NCI-H2029 treated with DMSO at 0.1 percent for 48 hours (cell line): Measurements from ENCODE around the gene TFDP1.

Experiments
- DNase-seq: peaks from one replicate; lab custom pipeline; 2025; lab: John Stamatoyannopoulos, UW

The TFDP1 gene

GRCh38 chr13:113651511-113652403 lies 67.2 kb downstream of the TFDP1 start:
- no peak for DNase-seq

GRCh38 chr13:113652404-113653263 lies 68.1 kb downstream of the TFDP1 start:
- no peak for DNase-seq

GRCh38 chr13:113653264-113654174 lies 69.0 kb downstream of the TFDP1 start:
- no peak for DNase-seq

- DNase-seq: no peak
Measured at GRCh38 chr13:113654175-113654560, 69.6 kb downstream of the TFDP1 start.

- no peak for DNase-seq
Measured at GRCh38 chr13:113654591-113655345, 70.2 kb downstream of the TFDP1 start.

GRCh38 chr13:113655346-113656002 lies 70.9 kb downstream of the TFDP1 start:
- DNase-seq: no peak

- DNase-seq: no peak
Measured at GRCh38 chr13:113656003-113656588, 71.5 kb downstream of the TFDP1 start.

- DNase-seq: no peak
Measured at GRCh38 chr13:113656831-113657671, 72.5 kb downstream of the TFDP1 start.

- no peak for DNase-seq
Measured at GRCh38 chr13:113657851-113658741, 73.5 kb downstream of the TFDP1 start, which contains the start of gene ATP4B. Gene ATP4B, minus strand, starts transcription at chr13:113658198. Its CDS starts 54 bp downstream, at chr13:113658144.

GRCh38 chr13:113658836-113659235 lies 74.3 kb downstream of the TFDP1 start:
- DNase-seq: no peak

- no peak for DNase-seq
Measured at GRCh38 chr13:113659337-113659736, 74.8 kb downstream of the TFDP1 start.

- no peak for DNase-seq
Measured at GRCh38 chr13:113660066-113660465, 75.5 kb downstream of the TFDP1 start.

GRCh38 chr13:113661509-113661908 lies 77.0 kb downstream of the TFDP1 start:
- DNase-seq: no peak

GRCh38 chr13:113663934-113664333 lies 79.4 kb downstream of the TFDP1 start:
- no peak for DNase-seq

- no peak for DNase-seq
Measured at GRCh38 chr13:113664751-113665596, 80.4 kb downstream of the TFDP1 start.

GRCh38 chr13:113665597-113666328 lies 81.2 kb downstream of the TFDP1 start:
- DNase-seq: no peak

GRCh38 chr13:113666329-113666670 lies 81.7 kb downstream of the TFDP1 start:
- no peak for DNase-seq
